Activated naive CD8-positive, alpha-beta T cell treated with anti-CD3 and anti-CD28 coated beads for 36 hours (primary cell): ENCODE results near the gene ANKS4B. TPM values are rescaled to one million over a fixed set of nuclear protein-coding genes. Genes with fewer than 3 reads are reported as not detected.
A peak's percentile ranks its signal among the peaks of the same experiment; 100 is the strongest.
"Not testable (repeated sequence)": the region's sequence is repeated elsewhere in the genome, so short reads cannot be mapped to it uniquely, and the experiment has no call there.

Experiments
- DNase-seq: peaks from one replicate; pipeline ENCODE4 v3.0.0; 2021
- H3K27ac Mint-ChIP-seq: one replicate; pipeline ENCODE4 v1.8.0; 2022; ENCODE audit warnings: mild to moderate bottlenecking, moderate library complexity, mixed read lengths
- H3K27me3 Mint-ChIP-seq: one replicate; pipeline ENCODE4 v1.8.0; 2022; ENCODE audit warnings: mild to moderate bottlenecking, mixed read lengths
- H3K36me3 Mint-ChIP-seq: one replicate; pipeline ENCODE4 v1.8.0; 2021; ENCODE audit warnings: mild to moderate bottlenecking, mixed read lengths
- H3K4me1 Mint-ChIP-seq: one replicate; pipeline ENCODE4 v1.8.0; 2021; ENCODE audit warnings: mixed read lengths
- H3K4me3 Mint-ChIP-seq: one replicate; pipeline ENCODE4 v1.8.0; 2022; ENCODE audit warnings: mild to moderate bottlenecking, moderate library complexity, mixed read lengths
- H3K9me3 Mint-ChIP-seq: one replicate; pipeline ENCODE4 v1.8.0; 2022; ENCODE audit warnings: mixed read lengths
- total RNA-seq, 2 experiments: library from RNA; stranded (reverse); gene quantifications; one replicate each; pipeline ENCODE4 v1.2.3, GENCODE V29; 2021

The ANKS4B gene
- total RNA-seq, 2 experiments from 2014 or later = not detected

DNA sequence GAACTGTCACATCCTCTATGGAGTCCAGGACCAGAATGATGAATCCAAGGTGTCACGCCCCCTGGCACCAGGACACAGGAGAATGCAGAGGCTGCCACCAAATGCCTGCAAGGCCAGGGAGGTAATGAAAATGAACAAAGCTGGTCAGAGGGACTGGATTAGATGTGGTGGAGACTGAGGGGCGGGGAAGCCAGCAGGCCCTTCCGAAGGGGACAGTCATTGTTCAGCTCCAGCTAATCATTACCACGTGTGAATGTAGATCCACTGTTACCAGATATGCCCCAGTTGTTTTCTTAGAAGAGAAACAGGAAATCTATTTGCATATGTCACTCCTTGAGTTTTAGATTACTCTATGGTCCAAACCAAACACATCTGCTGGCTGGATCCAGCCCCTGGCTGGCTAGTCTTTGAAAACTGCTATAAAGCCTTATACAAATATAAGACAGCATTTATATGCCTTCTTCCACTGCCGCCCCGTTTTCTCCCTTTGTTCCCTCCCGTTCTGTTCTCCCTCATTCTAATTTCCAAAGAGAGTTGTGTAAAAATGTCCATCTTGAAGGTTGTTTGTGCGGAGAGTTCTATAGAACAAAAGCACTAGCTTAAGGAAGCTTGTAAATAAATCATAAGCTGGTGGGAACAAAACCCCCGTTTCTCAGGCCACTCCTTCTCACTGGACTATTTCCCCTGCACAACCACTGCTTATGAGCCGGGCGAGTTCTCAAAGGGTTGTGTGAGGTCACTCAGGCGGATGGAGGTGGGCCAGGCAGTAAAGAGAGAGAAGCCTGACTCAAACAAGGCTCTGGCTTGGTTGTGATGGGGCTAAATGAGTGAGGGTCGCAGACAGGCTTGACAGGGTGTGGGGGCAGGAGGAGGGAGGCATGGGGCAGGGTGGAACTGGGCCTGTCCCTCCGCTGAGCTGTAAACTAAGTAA, 30.4 kb downstream of the ANKS4B start:
- H3K36me3 Mint-ChIP-seq = no peaks in the 10 kb centered on the region
- no peak overlapping the region for H3K27ac Mint-ChIP-seq
- no peaks in the 10 kb centered on the region for H3K27me3 Mint-ChIP-seq
- no peaks in the 10 kb centered on the region for H3K9me3 Mint-ChIP-seq
- no peak overlapping the region for H3K4me3 Mint-ChIP-seq
- no peaks in the 10 kb centered on the region for H3K4me1 Mint-ChIP-seq
- DNase-seq = no peak

DNA sequence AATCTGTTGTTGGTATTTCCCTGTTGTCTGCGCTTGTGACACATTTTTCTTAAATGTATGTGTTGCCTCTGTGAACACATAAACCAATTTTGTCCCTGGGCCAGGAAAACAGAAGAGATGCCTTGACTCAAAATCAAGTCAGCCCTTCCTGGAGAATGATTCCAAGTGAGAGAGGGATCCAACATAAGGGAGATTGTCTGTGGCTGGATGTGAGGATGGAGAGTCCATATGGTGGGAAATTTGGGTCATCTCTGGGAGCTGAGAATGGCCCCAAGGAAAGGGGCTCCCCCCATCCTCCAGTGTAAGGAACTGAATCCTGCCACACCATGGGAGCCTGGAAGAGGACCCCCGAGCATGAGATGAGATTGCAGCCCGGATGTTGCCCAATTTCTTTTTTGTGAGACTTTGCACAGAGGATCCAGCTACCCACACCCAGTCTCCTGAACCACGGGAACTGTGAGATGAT, 31.1 kb downstream of the ANKS4B start:
- no peaks in the 10 kb centered on the region for H3K9me3 Mint-ChIP-seq
- no peaks in the 10 kb centered on the region for H3K27me3 Mint-ChIP-seq
- no peaks in the 10 kb centered on the region for H3K4me1 Mint-ChIP-seq
- no peak overlapping the region for H3K4me3 Mint-ChIP-seq
- no peak overlapping the region for H3K27ac Mint-ChIP-seq
- DNase-seq = no peak
- H3K36me3 Mint-ChIP-seq = no peaks in the 10 kb centered on the region

DNA sequence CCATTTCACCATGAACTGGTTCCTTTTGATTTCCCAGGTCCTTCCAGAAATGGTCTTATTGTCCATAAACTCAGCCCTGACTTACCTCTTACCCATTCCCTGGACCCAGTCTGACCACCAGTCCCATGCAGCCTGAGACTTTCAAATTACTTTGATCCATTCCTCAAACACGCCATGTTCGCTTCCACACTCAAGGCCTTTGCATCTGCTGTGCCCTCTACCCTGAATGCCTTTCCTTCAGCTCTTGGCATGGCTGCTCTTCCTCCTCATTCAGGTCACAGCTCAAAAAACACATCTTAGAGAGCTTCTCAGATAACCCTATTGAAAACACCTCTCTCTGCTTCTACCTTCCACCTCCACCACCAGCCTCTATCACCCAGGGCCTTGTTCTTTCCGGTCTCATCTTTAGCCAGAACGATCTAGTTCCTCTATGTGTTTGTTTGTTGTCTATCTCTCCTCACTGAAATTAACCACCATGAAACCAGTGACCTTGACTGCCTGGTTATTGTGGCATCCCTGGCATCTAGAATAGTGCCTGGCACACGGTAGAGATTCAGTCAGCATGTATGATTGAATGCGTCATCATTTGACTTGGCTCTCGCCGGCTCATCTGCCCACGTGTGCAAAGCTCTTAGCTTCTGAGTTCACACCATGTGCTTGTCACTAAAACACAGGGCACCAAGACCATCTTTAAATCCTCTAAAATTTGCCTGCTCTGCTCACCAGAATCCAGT, 31.8 kb downstream of the ANKS4B start:
- Mint-ChIP-seq H3K27ac (no peak overlapping the region), H3K9me3 (no peaks in the 10 kb centered on the region)
- DNase-seq = no peak

DNA sequence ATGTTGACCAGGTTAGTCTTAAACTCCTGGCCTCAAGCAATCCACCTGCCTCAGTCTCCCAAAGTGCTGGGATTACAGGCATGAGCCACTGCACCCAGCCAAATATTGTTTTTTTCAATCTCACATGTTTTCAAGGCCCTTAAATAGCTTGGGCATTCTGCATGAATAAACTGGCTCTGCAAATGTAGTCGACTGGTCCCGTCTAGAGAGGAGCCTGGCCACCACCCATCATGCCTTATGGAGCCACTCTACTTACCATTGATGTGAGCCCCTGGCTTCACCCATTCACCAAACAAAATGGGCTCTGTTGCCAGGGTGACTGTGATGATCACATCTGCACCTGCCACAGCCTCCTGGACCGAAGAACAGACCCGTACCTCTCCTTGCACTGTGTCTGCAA, 33.8 kb downstream of the ANKS4B start:
- no peaks in the 10 kb centered on the region for H3K4me1 Mint-ChIP-seq
- H3K36me3 Mint-ChIP-seq = no peaks in the 10 kb centered on the region
- no peak overlapping the region for H3K27ac Mint-ChIP-seq

More for the DNA sequence above, 31.8 kb downstream of the ANKS4B start:
- Mint-ChIP-seq H3K36me3 (no peaks in the 10 kb centered on the region), H3K27me3 (no peaks in the 10 kb centered on the region), H3K4me3 (no peak overlapping the region), H3K4me1 (no peaks in the 10 kb centered on the region)

DNA sequence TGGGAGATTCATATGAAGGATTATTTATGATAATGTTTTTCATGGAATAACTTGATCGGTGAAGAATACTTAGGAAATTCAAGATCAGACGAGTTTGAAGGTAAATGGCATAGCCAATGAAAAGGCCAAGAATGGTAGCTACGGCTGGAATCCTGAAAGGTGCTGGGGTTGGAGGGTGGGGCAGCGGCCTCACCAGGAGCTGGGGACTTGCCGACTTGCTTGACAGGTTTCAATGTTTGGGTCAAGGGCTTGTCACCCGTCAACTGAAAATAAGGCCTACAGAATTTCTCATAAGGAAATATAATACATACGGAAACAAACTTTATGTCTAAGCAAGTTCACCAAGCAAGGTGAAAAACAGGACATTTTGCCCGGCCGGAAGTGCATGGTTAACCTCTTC, 34.7 kb downstream of the ANKS4B start:
- H3K27ac Mint-ChIP-seq = no peak overlapping the region
- DNase-seq = no peak
- H3K9me3 Mint-ChIP-seq = no peaks in the 10 kb centered on the region
- H3K36me3 Mint-ChIP-seq = no peaks in the 10 kb centered on the region
- H3K4me1 Mint-ChIP-seq = no peaks in the 10 kb centered on the region
- H3K4me3 Mint-ChIP-seq = no peak overlapping the region
- no peaks in the 10 kb centered on the region for H3K27me3 Mint-ChIP-seq

More for the DNA sequence above, 33.8 kb downstream of the ANKS4B start:
- no peaks in the 10 kb centered on the region for H3K9me3 Mint-ChIP-seq
- no peak overlapping the region for H3K4me3 Mint-ChIP-seq
- H3K27me3 Mint-ChIP-seq = no peaks in the 10 kb centered on the region
- DNase-seq = no peak

DNA sequence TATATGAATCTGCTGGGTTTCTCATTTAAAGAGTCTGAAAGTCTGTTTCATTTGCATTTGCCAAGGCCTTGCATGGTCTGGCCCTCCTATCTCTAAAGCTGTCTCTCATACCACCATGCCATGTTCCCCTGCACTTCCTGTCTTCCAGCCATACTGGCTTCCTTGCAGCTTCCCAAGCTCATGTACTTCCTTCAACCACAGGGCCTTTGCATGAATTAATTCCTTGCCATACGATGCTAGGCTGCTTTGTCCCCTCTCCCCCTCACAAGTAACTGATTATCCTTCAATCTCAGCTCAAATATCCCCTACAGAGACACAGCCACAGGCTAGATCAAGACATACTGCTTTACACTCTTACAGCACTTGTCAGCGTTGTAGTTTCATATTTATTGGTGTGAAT, 38.8 kb downstream of the ANKS4B start:
- Mint-ChIP-seq H3K27ac (no peak overlapping the region), H3K27me3 (peaks cover 29% of the 10 kb centered on the region), H3K4me3 (no peak overlapping the region), H3K4me1 (no peaks in the 10 kb centered on the region), H3K9me3 (no peaks in the 10 kb centered on the region), H3K36me3 (no peaks in the 10 kb centered on the region)
- DNase-seq = no peak

DNA sequence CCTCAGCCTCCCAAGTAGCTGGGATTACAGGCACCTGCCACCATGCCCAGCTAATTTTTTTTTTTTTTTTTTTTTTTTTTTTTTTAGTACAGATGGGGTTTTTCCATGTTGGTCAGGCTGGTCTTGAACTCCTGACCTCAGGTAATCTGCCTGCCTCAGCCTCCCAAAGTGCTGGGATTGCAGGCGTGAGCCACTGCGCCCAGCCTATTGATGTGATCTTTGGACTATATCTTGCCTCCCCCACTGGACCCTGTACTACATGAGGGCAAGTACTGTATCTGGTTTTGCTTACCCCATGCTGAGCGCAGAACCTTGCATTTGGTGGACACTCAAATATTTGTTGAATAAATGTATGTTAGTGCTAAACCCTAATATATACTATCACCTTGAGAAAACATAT, 39.3 kb downstream of the ANKS4B start:
- H3K9me3 Mint-ChIP-seq, H3K36me3 Mint-ChIP-seq: not testable (repeated sequence)

DNA sequence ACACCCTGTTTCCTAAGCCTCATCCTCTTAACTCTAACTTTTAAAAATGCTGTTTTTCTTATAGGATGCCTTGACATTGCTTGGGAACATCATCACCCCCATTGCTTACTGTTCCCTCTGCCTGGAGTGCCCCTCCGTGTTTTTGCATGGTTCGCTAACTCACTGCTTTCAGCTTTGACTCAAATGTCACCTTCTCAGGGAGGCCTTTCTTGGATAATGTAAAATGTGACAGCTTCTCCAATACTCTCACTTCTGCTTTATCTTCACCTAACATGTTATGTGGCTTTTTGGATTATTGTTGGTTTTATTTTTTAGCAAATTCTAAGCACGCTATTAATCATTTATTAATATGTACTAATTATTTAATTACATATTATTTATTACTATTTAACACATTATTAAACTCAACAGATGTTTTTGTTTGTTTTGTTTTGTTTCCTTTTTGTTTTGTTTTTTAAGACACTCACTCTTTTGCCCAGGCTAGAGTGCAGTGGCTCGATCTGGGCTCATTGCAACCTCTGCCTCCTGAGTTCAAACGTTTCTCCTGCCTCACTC, 40.8 kb downstream of the ANKS4B start:
- no peaks in the 10 kb centered on the region for H3K36me3 Mint-ChIP-seq
- H3K27ac Mint-ChIP-seq = no peak overlapping the region
- DNase-seq = no peak
- no peaks in the 10 kb centered on the region for H3K9me3 Mint-ChIP-seq
- H3K27me3 Mint-ChIP-seq = peaks cover 49% of the 10 kb centered on the region
- peaks cover 4% of the 10 kb centered on the region for H3K4me1 Mint-ChIP-seq
- H3K4me3 Mint-ChIP-seq = no peak overlapping the region

More for the DNA sequence above, 39.3 kb downstream of the ANKS4B start:
- H3K27ac Mint-ChIP-seq, H3K4me3 Mint-ChIP-seq, DNase-seq, H3K4me1 Mint-ChIP-seq: not testable (repeated sequence)
- peaks cover 35% of the 10 kb centered on the region for H3K27me3 Mint-ChIP-seq

DNA sequence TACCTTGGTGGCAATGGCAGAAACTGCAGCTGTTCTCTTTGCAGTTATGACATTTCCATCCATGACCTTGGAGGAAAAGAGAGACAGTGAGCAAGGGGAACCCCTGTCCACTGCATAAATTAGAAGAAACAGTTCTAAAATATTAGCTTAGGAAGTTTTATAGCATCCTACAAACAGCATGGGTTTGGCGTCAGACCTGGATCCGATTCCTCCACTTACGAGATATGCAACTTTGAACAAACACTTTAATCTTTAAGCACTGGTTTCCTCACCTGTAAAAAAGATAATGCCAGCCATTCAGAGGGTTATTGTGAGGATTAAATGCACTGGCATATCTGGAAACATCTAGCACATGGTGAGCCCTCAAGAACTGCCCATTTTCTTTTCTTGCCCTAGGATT, 42.0 kb downstream of the ANKS4B start:
- H3K4me3 Mint-ChIP-seq = no peak overlapping the region
- H3K27me3 Mint-ChIP-seq = peaks cover 61% of the 10 kb centered on the region
- no peaks in the 10 kb centered on the region for H3K36me3 Mint-ChIP-seq
- no peak overlapping the region for H3K27ac Mint-ChIP-seq
- no peaks in the 10 kb centered on the region for H3K9me3 Mint-ChIP-seq
- peaks cover 4% of the 10 kb centered on the region for H3K4me1 Mint-ChIP-seq
- DNase-seq = no peak

DNA sequence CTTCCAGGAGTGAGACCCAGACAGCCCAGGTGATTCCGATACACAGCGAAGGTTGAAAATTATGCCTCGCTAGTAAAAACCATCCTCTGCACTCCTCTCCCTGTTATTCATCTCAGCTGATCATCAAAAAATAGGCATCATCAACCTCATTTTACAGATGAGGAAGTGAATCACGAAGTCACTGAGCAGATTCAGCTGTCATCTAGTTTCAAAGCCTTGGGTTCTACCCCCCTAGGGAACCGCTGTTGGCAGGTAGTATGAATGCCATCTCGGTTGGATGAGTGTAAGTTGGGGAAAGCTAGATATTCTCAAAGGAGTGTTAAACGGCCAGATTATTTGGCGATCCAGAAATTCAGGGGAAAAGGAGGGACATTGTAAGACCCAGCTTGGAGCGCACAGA, 42.6 kb downstream of the ANKS4B start:
- peaks cover 62% of the 10 kb centered on the region for H3K27me3 Mint-ChIP-seq
- no peaks in the 10 kb centered on the region for H3K9me3 Mint-ChIP-seq
- H3K36me3 Mint-ChIP-seq = no peaks in the 10 kb centered on the region
- no peak for DNase-seq
- peaks cover 4% of the 10 kb centered on the region for H3K4me1 Mint-ChIP-seq
- H3K27ac Mint-ChIP-seq = no peak overlapping the region
- no peak overlapping the region for H3K4me3 Mint-ChIP-seq

DNA sequence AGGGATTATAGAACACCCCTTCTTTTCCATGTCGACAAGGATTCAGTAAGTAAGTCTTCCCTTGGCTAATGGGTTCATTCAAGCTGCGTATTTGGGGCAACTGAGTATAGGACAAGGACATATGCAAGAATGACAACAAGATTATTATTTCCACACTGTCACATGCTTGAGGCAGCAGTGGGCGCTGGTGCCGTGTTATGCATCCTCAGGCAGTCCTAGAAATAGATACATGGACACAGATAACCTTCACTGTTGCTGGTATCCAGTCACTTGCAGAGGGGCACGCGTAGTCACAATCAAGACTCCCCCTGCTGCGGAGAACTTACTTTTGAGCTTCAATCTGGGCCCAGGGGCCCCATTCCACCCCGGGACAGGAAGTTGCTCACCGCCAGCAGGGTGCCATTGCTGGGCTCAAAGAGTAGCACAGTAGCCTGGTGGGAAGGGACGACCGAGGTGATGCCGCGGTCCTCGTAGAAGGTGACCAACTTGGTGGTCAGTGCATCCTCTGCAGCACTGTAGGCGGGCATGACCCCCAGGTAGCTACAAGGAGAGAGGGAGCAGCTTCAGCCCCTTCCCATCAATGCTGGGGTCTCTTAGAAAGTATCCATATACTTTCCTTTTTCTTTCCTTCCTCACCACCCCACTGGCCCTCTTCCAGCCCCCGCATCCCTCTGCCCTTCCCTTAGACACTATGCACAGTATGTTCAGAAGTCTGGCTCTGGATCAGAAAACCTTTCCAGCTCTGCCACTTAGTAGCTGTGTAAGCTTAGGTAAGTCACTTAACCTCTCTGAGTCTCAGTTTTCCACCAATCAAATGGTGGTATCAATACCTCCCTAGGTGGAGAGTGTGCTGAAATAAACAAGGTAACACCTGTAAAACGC, 43.8 kb downstream of the ANKS4B start:
- Mint-ChIP-seq H3K27me3 (peaks cover 71% of the 10 kb centered on the region), H3K9me3 (no peaks in the 10 kb centered on the region), H3K4me1 (peaks cover 4% of the 10 kb centered on the region), H3K27ac (no peak overlapping the region), H3K36me3 (no peaks in the 10 kb centered on the region), H3K4me3 (no peak overlapping the region)
- DNase-seq = no peak

DNA sequence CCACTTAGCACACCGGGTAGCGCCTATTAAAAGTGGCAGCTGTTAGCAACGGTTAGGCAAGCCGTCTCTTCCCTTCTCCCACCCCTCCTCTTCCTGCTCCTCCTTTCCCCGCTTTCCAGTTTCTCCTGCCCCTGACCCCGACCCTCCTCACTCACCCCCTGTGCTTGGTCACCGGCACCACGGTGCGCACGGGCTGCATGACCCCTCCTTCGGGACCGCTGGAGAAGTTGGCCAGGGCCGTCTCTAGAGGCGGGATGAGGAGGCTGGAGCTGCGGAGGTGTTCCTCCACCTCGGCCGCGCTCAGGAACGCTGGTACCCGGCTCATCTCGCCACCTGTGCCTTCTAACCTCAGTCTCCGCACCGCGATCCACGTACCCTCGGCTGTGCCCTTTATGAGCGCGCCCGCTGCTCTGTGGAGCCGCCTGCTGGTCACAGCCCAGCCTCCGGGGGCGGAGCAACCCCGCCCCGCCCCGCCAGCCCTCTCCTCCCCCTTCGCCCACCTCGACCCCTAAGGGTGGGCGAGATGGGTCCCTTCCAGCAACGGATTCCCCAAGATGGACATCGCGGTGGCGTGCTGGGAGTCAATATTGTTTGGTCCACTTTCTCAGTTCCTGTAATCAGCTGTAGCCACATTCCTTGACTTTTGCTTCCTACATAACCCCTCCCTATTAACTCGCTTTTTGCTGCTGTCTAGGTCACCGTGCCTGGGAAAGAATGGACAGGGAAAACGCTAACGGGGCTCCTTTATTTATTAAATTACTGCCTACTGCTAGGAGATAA, 44.6 kb downstream of the ANKS4B start, which contains the start of gene CRYM:
Gene CRYM, minus strand, starts transcription at position 364 of the 780 bp plus-strand sequence. Its CDS starts 39 bp downstream, at position 325.
- Mint-ChIP-seq H3K4me3 (peak within 1 kb of the TSS; percentile 42), H3K27ac (no peak within 1 kb of the TSS), H3K27me3 (peaks cover 78% of the 10 kb centered on the region), H3K4me1 (peaks cover 4% of the 10 kb centered on the region), H3K9me3 (no peaks in the 10 kb centered on the region), H3K36me3 (no peaks in the 10 kb centered on the region)
- DNase-seq = peak; percentile 57

DNA sequence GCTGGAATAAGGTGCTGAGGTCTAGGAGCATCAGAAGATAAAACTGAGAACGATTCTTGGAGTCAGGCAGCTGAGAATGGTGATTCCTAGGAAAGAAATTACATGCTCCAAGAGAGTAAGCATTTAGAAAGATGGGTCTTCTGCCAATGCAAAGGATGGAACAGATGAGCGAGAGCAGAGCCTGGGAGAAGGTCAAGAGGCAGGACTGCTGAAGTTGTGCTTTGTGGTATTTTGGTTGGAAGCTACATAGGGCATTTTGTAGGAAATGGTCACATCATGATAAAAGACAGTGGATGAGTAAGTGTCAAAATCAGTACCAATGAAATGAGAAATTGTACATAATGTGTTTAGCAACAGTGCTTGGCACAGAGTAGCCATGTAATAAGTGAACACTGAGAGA, 46.0 kb downstream of the ANKS4B start:
- no peak for DNase-seq
- H3K9me3 Mint-ChIP-seq = peaks cover 2% of the 10 kb centered on the region
- H3K36me3 Mint-ChIP-seq = no peaks in the 10 kb centered on the region
- H3K27ac Mint-ChIP-seq = no peak overlapping the region
- peaks cover 4% of the 10 kb centered on the region for H3K4me1 Mint-ChIP-seq
- peaks cover 89% of the 10 kb centered on the region for H3K27me3 Mint-ChIP-seq
- no peak overlapping the region for H3K4me3 Mint-ChIP-seq
